ENCODE data around the gene SMARCB1. TPM values are rescaled to one million over a fixed set of nuclear protein-coding genes. Genes with fewer than 3 reads are reported as not detected.
A peak's percentile ranks its signal among the peaks of the same experiment; 100 is the strongest.

The SMARCB1 gene
- total and polyA plus RNA-seq, 4 donors: 39.2 to 69.6 (median 47.8) TPM

- 95% methylated on average over 13 of the region's 13 CpGs for WGBS, 2 donors
- peaks cover 6 to 82% (median 59%) of the 10 kb centered on the region in 4 donors for H3K36me3 ChIP-seq (ENCODE audit: control insufficient read depth in 4 of 4, insufficient read depth in 4 of 4, low read length in 4 of 4)
- TF ChIP-seq CTCF (IDR thresholded peaks at IDR 0.05; ENCODE audit: control extremely low read depth, extremely low read depth): no peak
- peak overlapping the region in 1 of 2 donors; percentile 78 for H3K27ac ChIP-seq (ENCODE audit: low read depth in 1 of 2, low read length in 1 of 2)
- H3K4me3 ChIP-seq: no peak overlapping the region
- no peak for ATAC-seq (ENCODE audit: insufficient read depth, low FRiP score)
- H3K9ac ChIP-seq (ENCODE audit: insufficient read depth in 1 of 2, low read length in 2 of 2): no peak overlapping the region
- H3K9me3 ChIP-seq (ENCODE audit: control insufficient read depth in 4 of 4, insufficient read depth in 3 of 4, low read length in 3 of 4): no peaks in the 10 kb centered on the region
- no peak for DNase-seq
- no peaks in the 10 kb centered on the region for H3K27me3 ChIP-seq (ENCODE audit: control insufficient read depth in 3 of 3, insufficient read depth in 3 of 3, low read length in 2 of 3)
- H3K4me1 ChIP-seq (ENCODE audit: control insufficient read depth in 5 of 5, insufficient read depth in 5 of 5, low read length in 5 of 5): peaks cover 0 to 6% (median 0%) of the 10 kb centered on the region in 5 donors
Observed at GRCh38 chr22:23824476-23825245, 37.9 kb downstream of the SMARCB1 start.

- peak overlapping the region in 1 of 2 donors; percentile 38 for H3K27ac ChIP-seq (ENCODE audit: low read depth in 1 of 2, low read length in 1 of 2)
- H3K36me3 ChIP-seq (ENCODE audit: control insufficient read depth in 4 of 4, insufficient read depth in 4 of 4, low read length in 4 of 4): peaks cover 6 to 78% (median 63%) of the 10 kb centered on the region in 4 donors
- H3K9me3 ChIP-seq (ENCODE audit: control insufficient read depth in 4 of 4, insufficient read depth in 3 of 4, low read length in 3 of 4): no peaks in the 10 kb centered on the region
- DNase-seq: no peak
- peaks cover 0 to 6% (median 0%) of the 10 kb centered on the region in 5 donors for H3K4me1 ChIP-seq (ENCODE audit: control insufficient read depth in 5 of 5, insufficient read depth in 5 of 5, low read length in 5 of 5)
- no peaks in the 10 kb centered on the region for H3K27me3 ChIP-seq (ENCODE audit: control insufficient read depth in 3 of 3, insufficient read depth in 3 of 3, low read length in 2 of 3)
- 96 to 98% methylated on average over 12 of the region's 12 CpGs for WGBS, 2 donors
- H3K9ac ChIP-seq (ENCODE audit: insufficient read depth in 1 of 2, low read length in 2 of 2): no peak overlapping the region
- no peak overlapping the region for H3K4me3 ChIP-seq
- TF ChIP-seq CTCF (IDR thresholded peaks at IDR 0.05; ENCODE audit: control extremely low read depth, extremely low read depth): no peak
- no peak for ATAC-seq (ENCODE audit: insufficient read depth, low FRiP score)
Observed at GRCh38 chr22:23825246-23825905, 38.6 kb downstream of the SMARCB1 start.

- peaks cover 0 to 70% (median 55%) of the 10 kb centered on the region in 4 donors for H3K36me3 ChIP-seq (ENCODE audit: control insufficient read depth in 4 of 4, insufficient read depth in 4 of 4, low read length in 4 of 4)
- no peak overlapping the region for H3K4me3 ChIP-seq
- TF ChIP-seq CTCF (IDR thresholded peaks at IDR 0.05; ENCODE audit: control extremely low read depth, extremely low read depth): no peak
- H3K9me3 ChIP-seq (ENCODE audit: control insufficient read depth in 4 of 4, insufficient read depth in 3 of 4, low read length in 3 of 4): no peaks in the 10 kb centered on the region
- ATAC-seq (ENCODE audit: insufficient read depth, low FRiP score) (no peak), DNase-seq (no peak)
- H3K4me1 ChIP-seq (ENCODE audit: control insufficient read depth in 5 of 5, insufficient read depth in 5 of 5, low read length in 5 of 5): peaks cover 0 to 6% (median 0%) of the 10 kb centered on the region in 5 donors
- H3K27ac ChIP-seq (ENCODE audit: low read depth in 1 of 2, low read length in 1 of 2): peak overlapping the region in 1 of 2 donors; percentile 64
- H3K9ac ChIP-seq (ENCODE audit: insufficient read depth in 1 of 2, low read length in 2 of 2): no peak overlapping the region
- no peaks in the 10 kb centered on the region for H3K27me3 ChIP-seq (ENCODE audit: control insufficient read depth in 3 of 3, insufficient read depth in 3 of 3, low read length in 2 of 3)
- 80 to 91% methylated on average over 15 of the region's 15 CpGs for WGBS, 2 donors
Observed at GRCh38 chr22:23826510-23827350, 40.0 kb downstream of the SMARCB1 start.

All from lung (tissue), 12 donors.